ENCODE measurements around the gene ARHGAP24.

Gene ARHGAP24

DNA sequence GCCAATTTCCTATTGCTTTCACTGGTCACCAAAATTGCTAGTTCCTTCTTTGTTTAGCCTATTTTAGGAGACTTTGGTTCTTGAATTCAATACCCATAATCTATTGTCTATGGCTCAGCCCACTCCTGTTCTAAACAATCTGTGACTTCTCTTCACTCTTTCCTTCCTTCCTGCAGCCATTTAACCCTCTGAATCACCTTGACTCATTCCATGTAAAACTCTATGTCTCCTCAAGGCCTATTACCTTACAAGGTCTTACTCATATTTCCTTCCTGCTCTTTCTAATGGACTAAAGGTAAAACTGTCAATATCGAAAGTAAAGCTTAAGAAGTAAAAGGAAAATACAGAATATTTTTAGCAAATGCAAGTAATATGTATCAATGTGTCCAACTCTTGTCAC lies 301.6 kb downstream of the ARHGAP24 start:
- DNase-seq (ENCODE audit: low read depth, low spot score), result no peak

DNA sequence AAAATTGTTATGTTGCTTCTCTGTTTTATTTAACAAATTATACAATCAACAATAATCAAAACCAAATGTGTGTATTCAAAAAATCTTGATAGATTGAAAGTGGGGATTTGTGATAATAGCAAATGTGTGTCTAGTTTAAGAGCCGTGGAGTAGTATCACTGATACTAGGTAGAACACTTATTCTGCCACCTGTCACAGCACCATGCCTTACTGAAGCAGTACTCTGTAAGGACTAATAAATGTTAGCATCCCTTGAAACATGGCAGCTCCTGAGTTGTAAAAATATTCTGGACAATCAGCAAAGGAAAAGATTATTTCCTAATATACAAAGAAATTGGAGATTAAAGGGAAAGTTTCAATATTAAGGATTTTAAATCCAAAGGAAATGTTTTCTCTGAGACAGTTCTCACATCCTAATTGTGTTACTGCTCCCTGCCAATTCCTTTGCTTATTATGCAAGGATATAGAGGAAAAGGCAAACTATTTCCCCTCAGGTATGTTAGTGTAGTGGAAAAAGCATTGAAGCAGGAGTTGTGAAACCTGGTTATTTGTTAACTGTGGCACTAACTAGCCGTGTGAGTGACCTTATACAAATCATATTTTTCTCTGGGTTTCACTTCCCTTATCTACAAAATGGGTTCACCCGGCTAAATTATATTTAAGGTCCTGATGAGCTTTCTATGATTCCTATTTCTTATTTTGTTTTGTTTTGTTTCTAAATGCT lies 303.1 kb downstream of the ARHGAP24 start:
- no peak for DNase-seq (ENCODE audit: low read depth, low spot score)

DNA sequence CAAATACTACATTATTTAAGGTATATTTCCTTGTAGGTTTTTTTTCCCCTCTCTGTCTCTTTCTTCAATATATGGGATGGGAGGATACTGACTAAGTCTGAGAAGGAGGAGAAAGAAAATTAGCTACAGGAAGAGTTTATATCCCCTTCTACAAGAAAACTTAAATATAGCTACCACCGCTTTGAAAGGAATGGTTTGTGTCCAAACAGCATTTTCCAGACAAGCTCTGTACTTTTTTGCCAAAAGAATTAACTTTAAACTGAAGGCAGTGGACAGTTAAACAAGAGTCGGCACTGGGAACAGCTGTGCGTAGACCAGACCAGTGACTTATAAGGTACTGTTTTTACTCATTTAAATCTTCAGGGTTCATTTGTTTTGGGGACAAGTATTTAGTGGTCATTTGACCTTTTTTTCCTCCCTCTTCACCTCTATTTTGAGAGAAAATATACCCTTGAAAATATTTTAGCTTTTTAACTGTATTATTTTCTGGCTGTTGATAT lies 303.7 kb downstream of the ARHGAP24 start:
- no peak for DNase-seq (ENCODE audit: low read depth, low spot score)

DNA sequence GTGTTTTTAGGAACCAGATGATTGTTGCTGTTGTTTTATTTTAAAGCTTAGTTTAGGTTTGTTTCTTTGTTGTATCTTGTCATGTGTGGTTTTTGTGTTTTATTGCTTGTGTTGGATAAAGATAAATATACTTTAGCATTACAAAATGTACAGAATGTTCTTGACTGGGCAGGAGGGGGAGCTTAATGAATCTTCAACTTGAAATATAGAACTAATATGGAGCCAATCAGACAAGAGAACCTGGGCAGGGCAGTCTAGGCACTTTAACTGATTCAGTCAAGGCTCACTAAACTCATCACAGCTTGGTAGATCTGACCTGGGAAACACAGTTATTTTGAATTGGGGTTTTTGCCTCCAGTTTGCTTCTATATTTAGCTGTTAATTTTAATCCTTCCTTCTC lies 304.2 kb downstream of the ARHGAP24 start:
- DNase-seq (ENCODE audit: low read depth, low spot score), result no peak

DNA sequence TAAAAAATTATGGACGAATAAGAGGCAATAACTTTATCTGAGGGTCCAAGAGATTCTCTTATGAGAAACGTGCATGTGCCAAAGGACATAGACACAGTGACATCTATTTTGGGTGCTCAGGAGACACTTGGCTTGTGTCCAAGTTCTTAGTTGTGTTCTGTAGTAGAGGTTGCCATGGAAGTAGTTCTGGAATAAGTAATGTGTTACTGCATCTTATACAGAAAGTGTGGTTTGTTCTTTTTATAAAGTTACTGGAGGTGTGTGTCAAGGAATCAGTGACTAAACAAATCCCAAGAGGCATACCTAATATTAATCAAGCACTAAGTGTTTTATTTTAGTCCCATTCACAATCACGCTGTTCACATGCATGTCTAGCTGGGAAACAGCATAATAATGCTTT lies 305.7 kb downstream of the ARHGAP24 start:
- no peak for DNase-seq (ENCODE audit: low read depth, low spot score)

DNA sequence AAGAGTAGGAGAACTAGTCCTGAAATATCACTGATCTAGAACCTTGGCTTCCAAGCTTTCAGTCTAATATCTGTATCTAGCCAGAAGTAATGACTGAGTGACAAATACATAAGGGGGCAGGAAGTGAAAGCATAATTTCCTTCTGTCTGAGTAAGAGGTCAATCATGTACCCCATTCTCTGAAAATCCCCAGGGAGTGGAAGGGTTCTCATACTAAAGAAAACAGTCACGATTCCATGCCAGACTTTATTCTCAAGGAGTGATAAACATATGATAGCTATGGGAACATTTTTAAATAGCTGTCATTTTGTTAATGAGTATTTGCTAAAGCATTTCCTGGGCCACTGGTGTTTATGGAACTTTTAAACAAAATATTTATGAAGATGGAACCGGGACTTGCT lies 308.5 kb downstream of the ARHGAP24 start:
- DNase-seq (ENCODE audit: low read depth, low spot score), result no peak

DNA sequence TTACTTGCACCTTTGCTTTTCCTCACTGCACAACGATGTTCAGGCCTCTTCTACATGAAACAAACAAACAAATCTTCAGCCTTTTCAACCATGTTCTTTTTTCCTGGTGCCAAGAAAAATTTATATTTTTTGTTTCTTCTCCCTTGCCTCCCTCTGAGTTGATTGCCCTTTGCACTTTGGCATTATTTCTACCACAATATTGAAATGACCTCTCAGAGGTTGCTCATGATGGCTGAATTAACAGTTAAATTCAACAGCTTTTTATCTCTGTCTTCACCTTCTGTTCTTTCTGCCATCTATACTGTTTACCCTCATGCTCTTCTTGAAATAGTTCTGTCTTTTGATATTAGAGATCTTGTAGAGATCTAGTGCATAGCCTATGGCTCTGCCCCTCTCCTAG lies 308.9 kb downstream of the ARHGAP24 start:
- DNase-seq (ENCODE audit: low read depth, low spot score), result no peak

DNA sequence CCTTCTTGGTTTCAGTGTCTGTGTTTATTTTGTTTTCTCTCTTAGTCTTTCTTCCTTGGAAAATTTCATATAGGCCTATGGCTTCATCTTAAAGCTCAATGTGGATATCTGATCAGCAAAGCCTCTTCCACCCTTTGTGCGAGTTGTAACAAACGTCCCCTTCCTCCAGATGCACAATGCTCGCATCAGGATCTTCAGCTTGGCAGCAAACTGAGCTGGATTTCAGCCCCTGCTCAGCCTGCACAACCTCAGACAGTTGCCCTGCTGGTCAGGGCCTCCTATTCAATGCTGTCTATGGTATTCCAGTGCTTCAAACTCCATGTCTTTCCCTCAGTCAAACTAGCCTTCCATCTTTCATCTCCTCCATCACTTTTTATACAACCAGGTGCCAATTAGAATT lies 309.4 kb downstream of the ARHGAP24 start:
- DNase-seq (ENCODE audit: low read depth, low spot score), result no peak

DNA sequence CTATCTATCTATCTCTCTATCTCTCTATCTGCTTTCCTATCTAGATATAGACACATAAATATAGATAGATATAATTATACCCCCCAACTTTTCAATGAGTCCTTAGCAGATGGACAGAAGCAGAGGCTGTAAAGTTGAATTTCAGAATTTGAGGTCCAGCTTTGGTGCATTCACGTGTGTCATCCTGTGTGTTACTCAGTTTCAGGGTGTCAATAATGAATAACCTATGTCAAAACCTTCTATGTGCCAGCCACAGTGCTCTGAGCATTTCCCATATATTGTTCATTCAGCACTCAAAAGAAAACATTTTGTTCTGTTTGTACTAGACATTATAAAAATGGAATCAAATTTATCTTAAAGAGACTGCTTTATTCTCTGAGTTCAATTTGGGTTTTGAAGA lies 310.0 kb downstream of the ARHGAP24 start:
- no peak for DNase-seq (ENCODE audit: low read depth, low spot score)

DNA sequence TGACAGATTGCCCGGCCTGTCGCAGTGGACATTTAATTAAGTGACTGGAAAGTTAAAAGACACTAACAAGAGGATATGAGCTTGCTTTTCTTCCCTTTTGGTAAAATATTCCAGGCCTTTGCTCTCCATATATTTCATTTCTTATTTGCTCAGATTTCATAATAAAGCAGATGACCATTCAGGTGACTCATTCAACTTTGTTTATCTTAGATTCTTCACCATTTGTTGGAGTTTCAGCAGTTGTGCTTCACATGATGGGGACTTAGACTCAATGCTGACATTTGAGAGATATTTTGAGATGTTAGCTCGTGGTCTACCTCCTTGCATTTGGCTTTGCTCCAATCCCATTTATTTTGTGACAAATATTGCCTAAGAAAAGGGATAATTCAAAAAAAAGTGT lies 312.2 kb downstream of the ARHGAP24 start:
- DNase-seq (ENCODE audit: low read depth, low spot score), result no peak

DNA sequence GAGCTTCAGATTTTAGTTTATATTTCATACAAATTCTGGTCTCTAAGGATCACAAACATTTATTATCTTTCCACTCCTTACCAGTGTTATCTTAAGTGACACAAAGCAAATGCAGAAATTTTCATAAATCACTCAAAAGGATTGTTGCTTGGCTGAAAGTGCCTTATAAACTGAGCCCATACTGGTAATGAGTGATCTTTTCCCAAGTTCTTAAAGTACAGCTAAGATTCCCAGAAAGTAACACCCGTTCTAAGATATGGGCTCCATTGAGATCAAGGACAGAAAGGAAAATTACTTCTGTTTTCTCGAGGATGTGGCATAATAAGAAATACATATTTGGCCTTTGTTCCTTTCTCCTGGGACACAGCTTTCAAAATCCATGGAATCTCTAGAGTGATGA lies 313.7 kb downstream of the ARHGAP24 start:
- DNase-seq (ENCODE audit: low read depth, low spot score), result no peak

DNA sequence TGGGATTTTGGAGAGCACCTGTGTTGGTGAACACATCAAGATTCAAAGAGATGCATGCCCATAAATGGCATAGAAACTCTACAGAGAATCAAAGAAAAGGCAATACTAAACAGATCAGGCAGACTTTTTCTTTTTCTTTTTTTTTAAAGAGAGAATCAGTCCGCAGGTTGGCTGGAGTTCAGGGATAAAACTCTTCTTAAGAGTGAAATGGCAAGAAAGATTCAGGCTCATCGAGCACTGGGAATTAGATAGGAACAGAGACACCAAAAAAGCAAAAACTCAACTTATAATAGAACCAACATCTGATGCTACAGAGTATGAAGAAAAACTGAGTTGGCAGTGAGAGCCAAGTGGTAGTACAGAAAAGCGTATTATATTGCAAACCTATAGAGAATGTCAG lies 314.3 kb downstream of the ARHGAP24 start:
- DNase-seq (ENCODE audit: low read depth, low spot score), result no peak

DNA sequence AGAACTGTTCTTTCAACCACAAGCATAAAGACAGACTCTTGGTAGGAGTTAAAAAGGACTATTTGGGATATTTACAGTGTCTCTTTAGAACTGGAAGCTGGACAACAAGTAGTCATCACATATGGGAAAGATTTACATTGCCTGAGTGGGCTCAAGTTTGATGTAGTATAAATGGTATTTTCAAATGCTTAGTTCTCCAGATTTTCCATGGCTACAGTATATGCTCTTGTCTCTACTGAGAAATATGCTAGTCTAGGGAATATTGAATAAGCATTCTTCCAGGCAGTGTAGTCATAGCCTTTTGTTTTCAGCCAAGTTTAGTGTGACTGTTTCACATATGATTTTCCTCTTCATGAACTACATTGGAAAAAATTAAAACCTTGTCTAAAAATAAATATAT lies 315.6 kb downstream of the ARHGAP24 start:
- DNase-seq (ENCODE audit: low read depth, low spot score), result no peak

DNA sequence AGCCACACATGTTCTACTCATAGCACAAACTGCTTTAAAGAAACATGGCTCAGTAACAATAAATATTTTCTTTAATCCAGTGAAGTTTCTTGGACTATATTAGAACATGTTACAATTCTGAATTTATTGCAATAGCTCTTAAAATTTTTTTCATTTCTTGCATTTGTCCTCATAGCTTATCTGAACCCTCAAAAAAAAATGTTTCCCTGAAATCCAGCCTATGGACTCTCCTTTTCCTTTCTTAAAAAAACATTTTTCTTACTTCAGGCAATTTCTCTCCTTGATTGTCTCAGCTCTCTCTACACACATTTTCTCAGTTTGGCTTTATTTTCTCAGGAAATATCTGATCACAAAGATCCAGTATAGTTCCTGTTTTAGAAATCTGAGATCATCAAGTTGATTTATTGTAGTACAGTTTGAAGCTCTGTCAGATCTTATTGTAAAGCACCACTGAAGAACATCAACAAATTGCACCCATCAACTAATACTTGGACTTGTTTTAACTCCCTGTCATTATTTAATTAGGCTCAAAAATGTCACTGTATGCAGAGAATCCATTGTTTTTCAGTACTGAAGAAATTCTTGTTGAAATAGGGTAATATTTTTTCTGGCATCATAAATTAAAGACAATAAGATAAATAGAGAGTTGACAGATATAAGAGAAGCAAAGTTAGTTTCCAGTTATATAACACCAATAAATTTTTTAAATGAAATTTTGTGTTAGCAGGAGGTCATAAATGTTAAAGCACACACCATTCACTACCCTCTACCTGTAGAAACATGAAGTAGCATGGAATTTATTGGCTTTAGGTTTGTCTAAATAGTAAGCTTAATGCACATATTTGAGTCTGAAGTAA lies 317.7 kb downstream of the ARHGAP24 start:
- DNase-seq (ENCODE audit: low read depth, low spot score), result no peak

DNA sequence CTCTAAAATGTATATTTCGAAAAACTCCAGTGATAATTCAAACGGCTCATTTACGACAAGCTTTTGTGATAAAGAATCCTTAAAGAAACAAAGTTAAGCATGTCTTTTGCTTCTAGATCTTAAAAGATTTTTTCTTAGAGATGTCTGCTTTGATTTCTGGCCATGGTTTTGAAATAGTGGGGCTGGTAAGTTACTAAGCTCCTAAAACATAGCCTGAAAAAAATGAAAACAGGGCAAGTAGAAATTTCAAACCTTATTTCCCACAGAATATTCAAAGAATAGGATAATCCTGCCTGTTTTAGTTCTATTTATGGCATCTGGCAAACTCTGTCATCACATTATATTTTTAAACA lies 318.3 kb downstream of the ARHGAP24 start:
- no peak for DNase-seq (ENCODE audit: low read depth, low spot score)

DNA sequence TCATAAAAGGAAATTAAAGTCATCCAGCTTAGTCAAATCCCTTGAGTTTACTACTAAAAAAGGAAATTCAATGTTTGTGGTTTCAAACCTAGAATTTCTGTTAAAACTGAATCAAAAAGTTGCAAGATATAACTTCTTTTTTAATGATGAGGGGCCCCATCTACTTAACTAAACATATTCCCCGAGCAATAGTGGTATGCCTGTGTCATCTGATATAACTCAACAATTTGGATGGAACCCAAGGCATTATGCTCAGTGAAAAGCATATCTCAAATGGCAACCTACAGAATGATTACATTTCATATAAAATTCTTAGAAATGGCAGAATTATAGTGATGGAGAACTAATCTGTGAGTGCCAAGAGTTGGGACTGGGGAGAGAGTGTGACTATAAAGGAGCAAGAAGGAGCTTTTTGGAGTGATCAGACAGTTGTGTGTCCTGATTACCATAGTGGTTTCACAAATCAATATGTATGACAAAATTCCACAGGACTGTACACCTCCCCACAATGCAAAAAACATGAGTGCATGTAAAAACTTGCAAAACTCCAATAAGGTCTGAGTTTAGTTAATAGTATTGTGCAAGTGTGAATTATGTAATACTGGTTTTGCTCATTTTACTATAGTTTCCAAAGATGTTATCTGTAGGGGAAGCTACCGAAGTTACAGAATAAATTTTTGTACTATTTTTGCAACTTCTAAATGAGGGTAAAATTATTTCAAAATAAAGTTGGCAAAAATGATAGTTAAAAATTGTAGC lies 323.2 kb downstream of the ARHGAP24 start:
- DNase-seq (ENCODE audit: low read depth, low spot score), result no peak

DNA sequence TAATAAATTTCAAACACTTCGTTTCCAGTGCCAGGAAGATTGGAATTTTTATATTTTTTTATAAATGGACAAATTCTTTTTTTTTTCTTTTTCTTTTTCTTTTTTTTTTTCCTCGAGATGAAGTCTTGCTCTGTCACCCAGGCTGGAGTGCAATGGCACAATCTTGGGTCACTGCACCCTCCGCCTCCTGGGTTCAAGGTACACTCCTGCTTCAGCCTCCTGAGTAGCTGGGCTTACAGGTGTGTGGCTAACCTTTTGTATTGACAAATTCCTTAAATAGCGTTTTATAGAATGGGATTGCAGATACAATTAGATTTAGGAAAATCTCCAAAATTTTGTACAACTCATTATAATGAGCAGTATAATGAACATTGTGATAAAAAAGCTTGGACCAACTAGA lies 328.9 kb downstream of the ARHGAP24 start:
- no peak for DNase-seq (ENCODE audit: low read depth, low spot score)

DNA sequence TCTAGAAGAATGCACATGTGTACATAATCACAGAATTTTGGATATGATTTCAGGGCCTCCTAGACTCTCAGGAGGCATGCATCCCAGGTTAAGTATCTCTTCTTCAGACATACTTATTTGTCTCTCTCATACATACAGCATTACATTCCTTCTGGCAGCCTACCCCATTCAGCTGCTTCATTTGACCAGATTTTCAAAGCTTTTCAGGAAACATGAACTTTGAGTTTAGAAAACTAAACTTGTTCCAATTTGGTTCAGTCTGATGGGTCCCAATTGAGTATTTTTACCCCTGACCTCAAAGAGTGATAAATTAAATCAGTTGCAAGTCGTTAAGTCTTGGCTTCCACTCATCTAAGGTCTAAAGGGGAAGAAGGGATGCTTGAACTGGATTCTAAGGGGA lies 330.9 kb downstream of the ARHGAP24 start:
- no peak for DNase-seq (ENCODE audit: low read depth, low spot score)

DNA sequence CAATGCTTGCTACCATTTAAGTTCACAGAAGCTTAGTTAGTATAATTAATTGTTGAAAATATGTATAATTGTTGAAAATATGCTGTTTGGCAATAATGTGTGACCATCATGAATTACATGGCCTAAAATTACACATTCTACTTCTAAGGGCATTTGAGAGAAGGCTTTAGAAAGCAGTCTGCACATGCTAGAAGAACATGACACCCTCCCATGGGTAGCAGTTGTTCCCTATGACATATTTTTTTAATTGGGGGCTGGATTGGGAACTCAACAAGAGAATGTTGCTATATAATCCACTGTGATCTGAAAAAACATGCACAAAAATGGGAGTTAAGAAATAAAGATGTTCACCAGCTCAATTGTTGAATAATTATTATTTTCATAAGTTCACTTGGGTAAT lies 331.4 kb downstream of the ARHGAP24 start:
- DNase-seq (ENCODE audit: low read depth, low spot score), result no peak

DNA sequence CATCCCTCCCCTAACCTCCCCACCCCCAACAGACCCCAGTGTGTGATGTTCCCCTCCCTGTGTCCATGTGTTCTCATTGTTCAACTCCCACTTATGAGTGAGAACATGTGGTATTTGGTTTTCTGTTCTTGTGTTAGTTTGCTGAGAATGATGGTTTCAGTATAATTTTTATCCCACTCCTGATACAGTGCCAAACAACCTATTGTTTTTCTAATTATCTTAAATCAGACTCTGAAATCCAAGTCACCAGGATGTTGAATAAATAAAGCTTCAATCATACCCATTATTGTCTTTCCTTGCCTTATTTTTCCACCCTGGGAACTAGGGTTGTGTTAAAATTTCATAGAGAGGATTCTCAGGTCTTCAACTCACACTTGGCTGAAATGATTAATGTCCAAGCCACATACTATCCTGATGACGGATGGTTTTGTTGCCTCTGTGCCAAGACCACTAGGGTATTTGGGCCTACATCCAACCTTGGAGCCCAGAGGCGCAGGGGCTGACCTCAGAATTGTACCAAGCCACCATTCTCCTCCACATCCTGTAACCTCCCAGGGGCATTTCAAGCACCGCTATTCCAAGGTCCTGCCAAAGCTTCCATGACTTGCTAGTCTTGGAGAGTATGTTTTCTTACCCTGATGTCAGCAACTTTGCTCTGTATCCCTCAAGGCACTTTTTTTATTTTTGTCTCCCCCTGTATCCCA lies 332.4 kb downstream of the ARHGAP24 start:
- DNase-seq (ENCODE audit: low read depth, low spot score), result no peak

DNA sequence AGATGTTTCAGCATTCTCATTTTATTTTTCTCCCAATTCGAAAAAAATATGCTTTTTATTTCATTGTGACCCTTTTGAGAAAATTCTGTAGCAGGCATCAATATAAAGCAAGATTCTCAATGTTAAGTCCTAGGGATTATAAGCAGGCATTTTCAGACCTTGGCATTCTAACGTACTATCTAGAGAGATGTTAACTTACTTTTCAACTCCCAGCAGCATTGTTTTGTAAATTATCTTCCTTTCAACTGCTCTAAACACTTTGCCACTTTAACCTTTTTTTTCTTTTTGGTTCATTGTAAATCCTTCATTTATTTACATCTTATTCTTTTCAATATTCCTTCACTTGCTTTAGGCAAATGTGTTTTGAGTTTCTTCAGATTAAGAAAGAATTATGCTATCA lies 333.2 kb downstream of the ARHGAP24 start:
- no peak for DNase-seq (ENCODE audit: low read depth, low spot score)

DNA sequence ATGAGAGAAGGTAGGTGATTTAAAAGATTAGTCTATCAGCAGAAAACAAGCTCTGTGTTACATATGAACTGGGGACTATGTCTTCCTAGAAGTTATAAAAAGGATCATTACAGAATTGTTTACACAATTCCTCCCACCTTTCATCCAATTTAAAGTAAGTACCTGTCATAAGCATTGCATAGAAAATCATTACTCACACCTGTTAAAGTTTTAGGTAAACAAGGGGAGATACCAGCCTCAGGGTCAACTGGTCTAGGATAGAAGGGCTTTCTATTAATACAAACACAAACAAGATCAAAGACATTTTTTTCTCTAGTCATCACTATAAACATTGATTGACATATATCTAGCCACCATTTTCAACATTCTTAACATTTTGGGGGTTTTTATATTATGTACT lies 333.9 kb downstream of the ARHGAP24 start:
- DNase-seq (ENCODE audit: low read depth, low spot score), result no peak
